ENCODE measurements around the gene OR5K1.

OR5K1 gene

DNA sequence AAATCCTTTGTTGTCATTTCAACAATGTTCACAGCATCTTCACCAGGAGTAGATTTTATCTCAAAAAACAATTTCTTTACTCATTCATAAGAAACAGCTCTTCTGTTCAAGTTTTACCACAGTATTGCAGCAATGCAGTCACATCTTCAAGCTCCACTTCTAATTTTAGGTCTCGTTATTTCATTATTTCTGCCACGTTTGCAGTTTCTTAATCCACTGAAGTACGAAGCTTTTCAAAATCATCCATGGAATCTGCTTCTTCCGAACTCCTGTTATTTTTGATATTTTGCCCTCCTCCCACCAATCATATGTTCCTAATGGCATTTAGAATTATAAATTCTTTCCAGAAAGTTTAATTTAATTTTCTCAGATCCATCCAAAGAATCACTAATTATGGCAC lies 12.6 kb upstream of the OR5K1 start:
- TF ChIP-seq CTCF (conservative IDR thresholded peaks at IDR 0.05): no peak
- no peak overlapping the region for H3K27ac ChIP-seq

- no peak for TF ChIP-seq CTCF (conservative IDR thresholded peaks at IDR 0.05)
Observed at GRCh38 chr3:98453827-98454226, 9.2 kb upstream of the OR5K1 start.

DNA sequence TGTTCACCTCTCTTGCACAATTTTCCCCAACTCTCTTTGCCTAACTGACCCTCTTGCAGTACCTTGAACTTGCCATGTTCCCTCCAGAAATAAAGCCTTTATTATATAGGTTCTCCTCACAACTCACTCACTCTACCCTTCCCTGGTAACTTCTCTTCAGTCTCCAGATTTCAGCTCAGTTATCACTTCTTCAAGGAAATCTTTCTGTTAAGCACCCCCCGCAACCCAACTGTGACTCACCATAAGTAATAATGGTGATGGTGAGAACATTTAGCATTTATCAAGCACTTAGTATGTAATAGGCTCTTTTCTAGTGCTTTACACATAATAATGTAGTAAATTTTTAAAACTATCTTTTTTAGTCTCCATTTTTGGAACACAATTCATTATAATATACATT lies 8.1 kb upstream of the OR5K1 start:
- TF ChIP-seq CTCF (conservative IDR thresholded peaks at IDR 0.05): no peak
- no peak overlapping the region for H3K27ac ChIP-seq

More at GRCh38 chr3:98453827-98454226, 9.2 kb upstream of the OR5K1 start:
- H3K27ac ChIP-seq: no peak overlapping the region

DNA sequence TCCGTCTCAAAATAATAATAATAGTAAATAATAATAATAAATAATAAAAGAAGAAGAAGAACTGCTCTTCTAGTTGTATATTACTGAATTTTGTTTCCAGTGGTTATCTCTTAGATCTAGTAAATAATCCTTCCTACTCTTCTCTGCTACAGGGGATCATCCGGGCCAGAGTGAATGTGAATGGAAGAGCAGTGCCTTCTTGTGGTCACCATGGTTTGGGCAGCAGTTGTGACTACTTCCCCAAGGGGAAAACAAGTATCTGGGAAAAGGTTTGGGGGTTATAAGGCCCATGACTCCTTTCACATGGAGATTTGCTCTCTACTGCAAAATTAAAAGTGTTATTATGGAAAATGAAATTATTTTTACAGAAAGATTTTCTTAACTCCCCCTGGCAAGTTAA lies 5.5 kb upstream of the OR5K1 start:
- H3K27ac ChIP-seq: no peak overlapping the region
- TF ChIP-seq CTCF (conservative IDR thresholded peaks at IDR 0.05): no peak

GRCh38 chr3:98460220-98460619 lies 2.8 kb upstream of the OR5K1 start:
- TF ChIP-seq CTCF (conservative IDR thresholded peaks at IDR 0.05): no peak
- no peak overlapping the region for H3K27ac ChIP-seq

DNA sequence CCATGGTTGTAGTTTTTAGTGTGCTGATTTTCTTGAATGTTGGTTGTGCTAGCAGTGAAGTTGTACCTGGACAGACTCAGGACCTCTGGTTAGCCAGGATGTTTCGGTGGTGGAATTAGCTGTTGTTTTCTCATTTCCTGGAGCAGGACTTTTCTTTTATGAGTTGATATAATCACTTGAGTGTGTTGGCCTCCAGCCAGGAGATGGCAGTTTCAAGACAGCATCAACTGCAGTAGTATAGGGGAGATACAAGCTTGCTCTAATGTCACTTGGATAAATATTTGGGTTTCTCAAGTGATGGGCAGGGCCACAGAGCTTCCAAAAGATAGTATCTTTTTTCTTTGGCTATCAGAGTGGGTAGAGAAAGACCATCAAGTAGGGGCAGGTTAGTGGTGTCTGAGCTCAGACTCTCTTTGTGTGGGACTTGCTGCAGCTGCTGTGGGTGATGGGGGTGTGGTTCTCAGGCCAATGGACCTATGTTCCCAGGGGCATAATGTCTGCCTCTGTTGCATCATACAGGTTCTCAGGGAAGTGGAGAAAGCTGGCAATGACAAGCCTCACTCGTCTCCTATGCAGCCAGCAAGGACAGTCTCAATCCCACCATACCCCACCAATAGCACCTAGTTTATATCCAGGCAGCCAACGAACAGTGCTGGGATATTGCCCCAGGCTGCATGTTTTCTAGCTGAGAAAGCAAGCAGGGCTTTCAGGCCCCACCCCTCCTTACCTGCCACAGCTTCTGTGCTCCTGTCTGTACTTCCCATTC lies 19.9 kb downstream of the OR5K1 start:
- no peak for TF ChIP-seq CTCF (conservative IDR thresholded peaks at IDR 0.05)
- peak overlapping the region; percentile 58 for H3K27ac ChIP-seq

DNA sequence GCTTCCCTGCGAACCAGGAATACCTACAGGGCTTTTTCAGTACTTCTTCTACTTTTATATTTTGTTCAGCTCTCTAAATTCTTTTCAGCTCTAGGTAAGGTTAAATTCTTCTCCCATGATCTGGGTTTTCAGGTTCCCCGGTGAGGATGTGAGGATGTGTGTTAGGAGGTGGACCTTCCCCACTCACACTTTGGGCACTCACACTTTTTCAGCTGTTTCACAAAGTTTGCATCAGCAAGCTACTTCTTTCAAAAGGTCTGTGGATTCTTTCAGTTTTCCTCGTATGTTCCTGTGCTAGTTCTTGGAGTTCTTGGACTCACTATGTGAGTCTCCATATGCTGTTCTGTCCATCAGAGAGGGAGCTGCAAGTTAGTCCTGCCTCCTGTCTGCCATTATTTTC lies 20.6 kb downstream of the OR5K1 start:
- no peak for TF ChIP-seq CTCF (conservative IDR thresholded peaks at IDR 0.05)
- peak overlapping the region; percentile 58 for H3K27ac ChIP-seq
